Hepatocyte (in vitro differentiated cells): ENCODE results near the gene ATXN1. TPM values are rescaled to one million over a fixed set of nuclear protein-coding genes. Genes with fewer than 3 reads are reported as not detected.

Source experiments
- DNase-seq: peaks from one replicate; pipeline ENCODE4 v3.0.0-alpha.2; 2016; ENCODE audit warnings: low spot score
- H2AFZ ChIP-seq: fragments of 200-600 bp; sonication (generic); 2 replicates; pipeline ENCODE4 v1.6.0; 2016; ENCODE audit warnings: antibody characterized with exemption, mild to moderate bottlenecking
- H3K27ac ChIP-seq: fragments of 200-600 bp; sonication (generic); 2 replicates; pipeline ENCODE4 v1.5.1; 2016; ENCODE audit warnings: mild to moderate bottlenecking
- H3K27me3 ChIP-seq: fragments of 200-600 bp; sonication (generic); 2 replicates; pipeline ENCODE4 v1.6.1; 2016
- H3K36me3 ChIP-seq: fragments of 200-600 bp; sonication (generic); replicated peaks from 2 replicates; pipeline ENCODE4 v1.5.1; 2016; ENCODE audit warnings: low read depth; ENCODE audit not compliant: insufficient read depth
- H3K4me1 ChIP-seq: fragments of 200-600 bp; sonication (generic); 2 replicates; pipeline ENCODE4 v1.5.1; 2016; ENCODE audit warnings: mild to moderate bottlenecking, moderate library complexity; ENCODE audit not compliant: insufficient read depth
- H3K4me2 ChIP-seq: fragments of 200-600 bp; sonication (generic); 2 replicates; pipeline ENCODE4 v1.6.0; 2016
- H3K4me3 ChIP-seq: fragments of 200-600 bp; sonication (generic); 2 replicates; pipeline ENCODE4 v1.5.1; 2016; ENCODE audit warnings: mild to moderate bottlenecking
- H3K79me2 ChIP-seq: fragments of 200-600 bp; sonication (generic); 2 replicates; pipeline ENCODE4 v1.6.0; 2017; ENCODE audit warnings: mild to moderate bottlenecking
- H3K9me2 ChIP-seq: fragments of 200-600 bp; sonication (generic); replicated peaks from 2 replicates; pipeline ENCODE4 v1.6.0; 2017; ENCODE audit warnings: mild to moderate bottlenecking; ENCODE audit not compliant: insufficient read depth
- H3K9me3 ChIP-seq: fragments of 200-600 bp; sonication (generic); 2 replicates; pipeline ENCODE4 v1.5.1; 2016; ENCODE audit warnings: low read depth, mild to moderate bottlenecking
- H4K20me1 ChIP-seq: fragments of 200-600 bp; sonication (generic); 2 replicates; pipeline ENCODE4 v1.6.0; 2016; ENCODE audit warnings: mild to moderate bottlenecking; ENCODE audit not compliant: insufficient read depth, poor library complexity, severe bottlenecking
- EZH2 ChIP-seq: fragments of 200-600 bp; sonication (generic); IDR thresholded peaks from 2 replicates; pipeline ENCODE4 v1.6.1; 2016; ENCODE audit warnings: antibody characterized with exemption, mild to moderate bottlenecking, borderline replicate concordance
- EZH2phosphoT487 ChIP-seq: fragments of 200-600 bp; sonication (generic); IDR thresholded peaks from one replicate; pipeline ENCODE4 v1.6.1; 2018; ENCODE audit warnings: antibody characterized with exemption, mild to moderate bottlenecking, low read depth, moderate library complexity; ENCODE audit not compliant: unreplicated experiment, severe bottlenecking
- WGBS: methylation state at CpG from one replicate; pipeline ENCODE4 v1.1.6; 2016; ENCODE audit warnings: low lambda C conversion rate; ENCODE audit errors: missing lambda C conversion rate; 5-methylcytosine and 5-hydroxymethylcytosine counted together
- polyA plus RNA-seq: library from polyadenylated mRNA; unstranded; fragments of >200 nt; fragmentation: Nextera tagmentation; extraction: Ambion mirVana; gene quantifications from 2 replicates; pipeline ENCODE4 v1.2.1, GENCODE V29; 2016
- total RNA-seq: library from RNA; depleted of rRNA; stranded (reverse); fragments of >200 nt; gene quantifications from 2 replicates; pipeline ENCODE4 v1.2.3, GENCODE V29; 2014
- TF ChIP-seq, protein P1 (sequence below): fragments of 200-600 bp; sonication (generic); IDR thresholded peaks from 2 replicates; pipeline ENCODE4 v1.5.1; 2016; ENCODE audit warnings: antibody characterized with exemption, mild to moderate bottlenecking; ENCODE audit not compliant: poor library complexity

ATXN1 gene
- total and polyA plus RNA-seq, 2 experiments from 2014 or later = 14.7 to 32.6 TPM

DNA sequence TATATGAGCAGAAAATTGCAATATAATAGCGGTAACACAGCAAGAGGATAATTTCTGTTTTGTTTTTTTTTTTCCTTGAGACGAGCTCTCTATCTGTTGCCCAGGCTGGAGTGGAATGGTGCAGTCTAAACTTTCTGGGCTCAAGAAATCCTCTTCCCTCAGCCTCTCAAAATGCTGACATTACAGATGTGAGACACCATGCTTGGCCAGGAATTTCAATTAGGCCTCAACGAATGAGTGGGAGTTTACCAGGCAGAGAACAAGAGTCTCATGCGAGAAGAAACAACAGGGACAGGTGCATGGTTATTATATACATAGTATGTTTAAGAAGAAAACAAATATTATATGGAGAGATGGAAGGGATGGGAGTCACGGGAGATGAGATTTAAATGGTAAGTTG, 111.4 kb downstream of the ATXN1 start:
- no peak overlapping the region for H3K4me2 ChIP-seq
- H3K27ac ChIP-seq = no peak overlapping the region
- 89% methylated on average over 5 of the region's 5 CpGs for WGBS
- H3K79me2 ChIP-seq = no peaks in the 10 kb centered on the region
- H4K20me1 ChIP-seq = no peaks in the 10 kb centered on the region
- TF ChIP-seq EZH2phosphoT487 = no peak
- no peak for DNase-seq
- no peaks in the 10 kb centered on the region for H3K36me3 ChIP-seq
- H3K9me2 ChIP-seq = no peaks in the 10 kb centered on the region
- H3K4me1 ChIP-seq = no peaks in the 10 kb centered on the region
- no peaks in the 10 kb centered on the region for H3K27me3 ChIP-seq
- H3K9me3 ChIP-seq = no peaks in the 10 kb centered on the region
- no peak overlapping the region for H3K4me3 ChIP-seq
- no peak overlapping the region for H2AFZ ChIP-seq

- Histone ChIP-seq H3K36me3 (no peaks in the 10 kb centered on the region), H3K9me2 (no peaks in the 10 kb centered on the region), H3K4me3 (no peak overlapping the region), H2AFZ (no peak overlapping the region), H3K9me3 (no peaks in the 10 kb centered on the region), H3K27me3 (no peaks in the 10 kb centered on the region), H3K27ac (no peak overlapping the region), H4K20me1 (no peaks in the 10 kb centered on the region), H3K4me1 (no peaks in the 10 kb centered on the region), H3K4me2 (no peak overlapping the region), H3K79me2 (no peaks in the 10 kb centered on the region)
- no peak for TF ChIP-seq EZH2phosphoT487
- TF ChIP-seq, protein P1, sequence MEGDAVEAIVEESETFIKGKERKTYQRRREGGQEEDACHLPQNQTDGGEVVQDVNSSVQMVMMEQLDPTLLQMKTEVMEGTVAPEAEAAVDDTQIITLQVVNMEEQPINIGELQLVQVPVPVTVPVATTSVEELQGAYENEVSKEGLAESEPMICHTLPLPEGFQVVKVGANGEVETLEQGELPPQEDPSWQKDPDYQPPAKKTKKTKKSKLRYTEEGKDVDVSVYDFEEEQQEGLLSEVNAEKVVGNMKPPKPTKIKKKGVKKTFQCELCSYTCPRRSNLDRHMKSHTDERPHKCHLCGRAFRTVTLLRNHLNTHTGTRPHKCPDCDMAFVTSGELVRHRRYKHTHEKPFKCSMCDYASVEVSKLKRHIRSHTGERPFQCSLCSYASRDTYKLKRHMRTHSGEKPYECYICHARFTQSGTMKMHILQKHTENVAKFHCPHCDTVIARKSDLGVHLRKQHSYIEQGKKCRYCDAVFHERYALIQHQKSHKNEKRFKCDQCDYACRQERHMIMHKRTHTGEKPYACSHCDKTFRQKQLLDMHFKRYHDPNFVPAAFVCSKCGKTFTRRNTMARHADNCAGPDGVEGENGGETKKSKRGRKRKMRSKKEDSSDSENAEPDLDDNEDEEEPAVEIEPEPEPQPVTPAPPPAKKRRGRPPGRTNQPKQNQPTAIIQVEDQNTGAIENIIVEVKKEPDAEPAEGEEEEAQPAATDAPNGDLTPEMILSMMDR = no peak
- no peak for TF ChIP-seq EZH2
- 96% methylated on average over 2 of the region's 2 CpGs for WGBS
- DNase-seq = no peak
Measured at GRCh38 chr6:16649241-16649640, 112.0 kb downstream of the ATXN1 start.

DNA sequence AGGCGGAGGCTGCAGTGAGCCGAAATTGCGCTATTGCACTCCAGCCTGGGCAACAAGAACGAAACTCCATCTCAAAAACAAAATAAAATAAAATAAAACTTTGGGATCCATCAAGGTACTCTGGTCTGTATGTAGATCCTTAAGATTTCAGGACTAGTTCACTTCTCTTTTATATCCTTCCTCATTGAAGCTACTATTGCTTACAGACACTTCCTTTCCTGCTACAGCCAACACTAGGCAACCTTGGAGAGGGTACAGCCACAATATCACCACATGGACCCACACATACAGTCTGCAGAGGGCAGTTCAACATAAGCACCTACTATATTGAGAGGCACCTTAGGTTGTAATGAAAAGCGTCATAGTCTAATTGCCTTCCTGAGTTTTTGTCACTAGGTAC, 113.3 kb downstream of the ATXN1 start:
- no peak overlapping the region for H2AFZ ChIP-seq
- no peaks in the 10 kb centered on the region for H3K27me3 ChIP-seq
- H3K9me3 ChIP-seq = no peaks in the 10 kb centered on the region
- no peaks in the 10 kb centered on the region for H3K4me1 ChIP-seq
- no peaks in the 10 kb centered on the region for H3K79me2 ChIP-seq
- 96% methylated on average over 5 of the region's 5 CpGs for WGBS
- DNase-seq = no peak
- no peak overlapping the region for H3K4me3 ChIP-seq
- no peak overlapping the region for H3K4me2 ChIP-seq
- no peaks in the 10 kb centered on the region for H3K36me3 ChIP-seq
- H4K20me1 ChIP-seq = no peaks in the 10 kb centered on the region
- no peaks in the 10 kb centered on the region for H3K9me2 ChIP-seq
- TF ChIP-seq EZH2 (no peak), EZH2phosphoT487 (no peak)
- TF ChIP-seq, protein P1 = no peak
- H3K27ac ChIP-seq = no peak overlapping the region

DNA sequence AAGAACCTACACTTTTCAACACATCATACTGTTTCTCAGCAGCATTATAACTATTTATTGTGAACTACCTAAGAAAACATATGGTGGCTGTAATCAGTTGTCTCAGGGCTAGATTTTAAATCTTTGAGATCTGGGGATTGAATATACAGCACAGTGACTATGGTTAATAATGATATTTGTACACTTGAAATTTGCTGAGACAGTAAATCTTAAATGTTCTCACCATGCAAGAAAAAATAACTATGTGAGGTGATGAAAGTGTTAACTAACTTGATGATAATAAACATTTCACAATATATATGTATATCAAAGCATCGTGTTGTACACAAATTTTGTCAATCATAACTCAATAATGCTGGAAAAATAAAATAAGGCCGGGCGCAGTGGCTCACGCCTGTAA, 113.8 kb downstream of the ATXN1 start:
- no peak overlapping the region for H2AFZ ChIP-seq
- no peaks in the 10 kb centered on the region for H3K79me2 ChIP-seq
- H3K4me3 ChIP-seq = no peak overlapping the region
- H3K9me3 ChIP-seq = no peaks in the 10 kb centered on the region
- TF ChIP-seq, protein P1 = no peak
- TF ChIP-seq EZH2phosphoT487 = no peak
- TF ChIP-seq EZH2 = no peak
- DNase-seq = no peak
- no peaks in the 10 kb centered on the region for H3K9me2 ChIP-seq
- no peak overlapping the region for H3K27ac ChIP-seq
- no peaks in the 10 kb centered on the region for H4K20me1 ChIP-seq
- 97% methylated on average over 4 of the region's 4 CpGs for WGBS
- no peaks in the 10 kb centered on the region for H3K27me3 ChIP-seq
- no peaks in the 10 kb centered on the region for H3K4me1 ChIP-seq
- H3K36me3 ChIP-seq = no peaks in the 10 kb centered on the region
- H3K4me2 ChIP-seq = no peak overlapping the region
